Astrocyte of the hippocampus (primary cell): ENCODE results near the gene MOCS1.

Experiments
- DNase-seq: peaks from one replicate; pipeline ENCODE4 v3.0.0; 2011; ENCODE audit warnings: low read depth, low spot score

The MOCS1 gene

DNA sequence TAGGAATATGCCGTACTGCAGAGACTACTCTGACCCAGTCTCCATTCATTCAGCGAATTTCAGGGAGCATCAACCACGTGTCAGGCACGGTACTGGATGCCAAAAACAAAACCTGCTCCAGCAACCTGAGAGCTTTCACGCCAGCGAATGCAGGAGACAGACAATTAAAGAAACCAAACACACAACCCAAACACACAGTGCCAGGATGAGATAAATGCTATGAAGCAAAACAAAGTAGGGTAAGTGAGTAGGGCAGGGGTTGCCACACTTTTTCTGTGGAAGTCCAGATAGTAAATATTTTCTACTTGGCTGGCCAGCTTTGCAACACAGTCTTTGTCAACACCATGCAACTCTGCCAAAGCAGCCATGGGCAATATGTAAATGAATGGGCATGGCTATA, 10.0 kb downstream of the MOCS1 start:
- no peak for DNase-seq

DNA sequence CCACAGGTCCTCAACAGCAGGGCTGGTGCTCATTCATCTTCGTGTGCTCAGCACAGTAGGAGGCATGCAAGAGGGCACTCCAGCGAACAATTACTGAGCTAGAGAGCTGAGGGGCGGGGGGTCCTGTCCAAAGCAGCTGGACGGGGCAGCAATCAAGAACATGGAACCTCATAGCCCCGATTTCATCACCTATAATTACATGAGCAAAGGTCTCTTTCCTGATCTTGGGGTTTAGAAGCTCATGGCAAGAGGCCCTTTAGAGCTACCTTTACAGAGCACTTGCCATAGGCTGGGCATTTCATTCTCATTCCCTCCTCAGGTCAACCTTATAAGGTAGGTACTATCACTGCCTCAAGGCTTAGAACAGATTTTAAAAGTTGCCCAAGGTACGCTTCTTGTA, 10.4 kb downstream of the MOCS1 start:
- DNase-seq = no peak

DNA sequence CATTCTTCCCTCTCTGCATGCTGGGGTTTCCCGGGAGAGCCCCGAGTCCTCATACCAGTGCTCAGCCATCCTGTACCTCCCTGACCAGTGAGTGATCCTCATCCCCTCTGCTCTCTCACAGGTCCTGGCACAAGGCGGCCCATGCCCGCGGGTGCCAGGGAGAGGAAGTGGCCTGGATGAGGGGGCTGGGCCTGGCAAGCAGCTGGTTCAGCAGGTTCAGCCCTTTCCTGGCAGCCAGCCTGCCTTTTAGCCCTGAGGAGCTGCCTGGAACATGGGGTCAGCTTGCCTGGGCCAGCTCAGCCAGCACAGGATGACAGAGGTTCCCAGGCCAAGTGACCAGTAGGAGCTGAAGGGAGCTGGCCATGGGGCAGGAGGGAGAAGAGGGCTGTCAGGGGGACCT, 10.9 kb downstream of the MOCS1 start:
- DNase-seq = no peak

DNA sequence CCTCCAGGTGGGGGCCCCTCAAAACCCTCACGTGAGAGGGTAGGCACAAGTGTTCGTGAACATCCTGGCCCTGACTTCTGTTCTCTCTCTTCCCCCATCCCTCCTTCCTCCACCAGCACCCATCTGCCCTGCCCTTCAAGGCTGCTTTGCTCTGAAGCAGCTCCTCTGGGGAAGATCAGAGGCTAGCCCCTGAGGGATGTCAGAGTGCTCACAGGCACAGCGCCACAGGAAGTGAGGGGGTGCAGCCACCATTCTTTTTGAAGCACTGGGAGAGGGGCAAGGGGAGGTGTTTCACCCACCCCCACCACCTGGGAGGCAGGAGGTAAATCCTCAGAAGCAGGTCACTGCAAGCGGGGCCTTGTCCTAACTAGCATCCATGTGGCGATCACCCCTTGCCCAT, 11.4 kb downstream of the MOCS1 start:
- DNase-seq = no peak

DNA sequence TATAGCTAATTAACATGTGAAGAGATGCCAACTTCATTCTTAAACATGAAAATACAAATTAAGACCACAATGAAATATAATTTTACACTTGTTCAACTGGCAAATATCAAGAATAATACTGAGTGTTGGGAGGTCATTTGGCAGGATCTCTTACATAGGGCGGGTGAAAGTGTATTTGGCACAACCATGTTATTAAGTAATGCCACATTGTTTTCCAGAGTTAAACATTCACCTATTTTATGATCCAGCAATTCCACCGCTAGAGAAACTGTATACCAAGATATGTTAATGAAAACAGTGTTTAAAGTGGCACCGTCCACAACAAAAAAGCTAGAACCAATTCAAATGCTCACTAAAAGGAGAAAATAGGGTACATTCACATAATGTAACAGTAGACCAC, 14.1 kb downstream of the MOCS1 start:
- no peak for DNase-seq

DNA sequence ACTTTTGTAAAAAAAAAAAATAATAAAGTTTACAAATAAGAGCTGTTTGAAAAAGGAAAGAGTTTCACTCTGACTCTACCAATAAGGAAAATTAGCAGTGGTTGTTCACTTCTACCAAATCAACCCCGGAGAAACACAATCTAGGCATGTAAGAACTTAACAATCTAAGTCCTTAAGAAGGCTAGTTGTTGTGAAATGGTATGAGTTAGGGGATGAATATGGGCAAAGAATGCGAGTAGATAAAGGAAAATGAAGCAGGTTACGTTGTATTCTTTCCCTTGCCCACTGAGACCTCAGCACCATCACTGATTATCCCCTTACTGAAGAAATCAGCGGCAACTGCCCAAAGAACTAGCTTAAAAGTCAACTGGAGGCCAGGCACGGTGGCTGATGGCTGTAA, 15.4 kb downstream of the MOCS1 start:
- DNase-seq = no peak

DNA sequence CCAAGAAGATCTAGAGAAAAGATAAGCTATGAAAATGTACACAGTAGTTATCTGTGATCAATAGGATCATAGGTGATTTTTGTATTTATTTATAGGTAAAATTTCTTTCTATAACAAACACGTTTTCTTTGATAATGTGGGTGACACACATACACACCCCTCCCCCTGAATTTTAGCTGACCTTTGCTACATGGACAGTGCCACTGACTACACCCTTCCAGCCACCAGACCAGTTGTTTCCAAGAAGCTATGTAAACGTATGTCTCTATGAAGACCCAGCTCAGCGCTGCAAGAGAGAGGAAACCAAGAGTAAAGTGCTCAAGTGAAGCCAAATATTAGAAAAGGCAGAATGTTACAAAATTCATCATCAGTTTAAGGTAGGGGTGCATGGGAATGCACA, 16.3 kb downstream of the MOCS1 start:
- DNase-seq = no peak

DNA sequence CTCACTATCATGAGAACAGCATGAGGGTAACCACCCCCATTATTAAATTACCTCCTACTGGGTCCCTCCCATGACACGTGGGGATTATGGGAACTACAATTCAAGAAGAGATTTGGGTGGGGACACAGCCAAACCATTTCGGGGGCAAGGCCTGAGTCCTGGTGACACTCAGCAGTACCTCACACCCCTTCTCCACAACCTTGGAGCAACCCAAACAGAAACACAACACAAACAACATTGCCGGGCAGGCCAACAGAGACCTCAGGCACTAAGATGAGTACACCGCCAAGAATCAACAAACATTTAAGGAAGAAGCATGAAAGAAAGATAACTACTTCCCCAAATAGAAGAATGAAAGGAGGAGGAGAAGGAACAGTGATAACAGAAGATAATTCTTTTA, 16.9 kb downstream of the MOCS1 start:
- DNase-seq = no peak

DNA sequence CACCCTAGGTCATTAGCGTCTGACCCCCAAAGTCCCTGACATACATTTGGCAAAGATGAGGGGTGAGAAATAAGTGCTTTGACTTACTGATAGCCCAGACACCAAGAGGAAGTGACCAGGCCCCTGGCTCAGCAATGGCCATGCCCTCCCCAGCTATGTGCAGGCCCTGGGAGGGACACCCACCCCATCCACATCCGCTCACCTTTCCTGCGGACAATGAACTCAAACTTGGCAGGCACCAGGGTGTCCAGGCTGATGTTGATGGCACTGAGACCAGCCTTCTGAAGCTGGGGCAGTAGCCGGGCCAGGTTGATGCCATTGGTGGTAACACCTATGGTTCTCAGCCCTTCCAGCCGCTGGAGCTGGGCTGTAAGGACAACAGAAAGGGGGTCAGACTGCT, 18.4 kb downstream of the MOCS1 start:
- no peak for DNase-seq

DNA sequence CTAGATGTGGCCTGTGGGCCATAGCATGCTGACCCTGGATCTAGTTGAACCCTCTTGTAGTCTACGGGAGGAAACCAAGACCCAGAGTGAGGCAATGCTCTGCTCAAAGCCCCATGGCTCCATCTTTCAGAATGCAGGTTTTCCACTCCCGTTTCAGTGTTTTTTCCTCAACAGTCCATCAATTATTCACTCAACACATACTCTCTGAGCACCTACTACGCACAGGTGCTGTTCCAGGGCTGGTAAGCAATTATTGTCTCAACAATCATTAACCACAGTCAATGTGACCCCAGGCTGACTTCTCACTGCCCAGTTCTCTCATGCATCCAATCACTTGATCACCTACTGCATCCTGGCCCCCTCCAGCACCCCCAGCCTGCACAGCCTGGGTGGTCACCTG, 20.0 kb downstream of the MOCS1 start:
- no peak for DNase-seq

DNA sequence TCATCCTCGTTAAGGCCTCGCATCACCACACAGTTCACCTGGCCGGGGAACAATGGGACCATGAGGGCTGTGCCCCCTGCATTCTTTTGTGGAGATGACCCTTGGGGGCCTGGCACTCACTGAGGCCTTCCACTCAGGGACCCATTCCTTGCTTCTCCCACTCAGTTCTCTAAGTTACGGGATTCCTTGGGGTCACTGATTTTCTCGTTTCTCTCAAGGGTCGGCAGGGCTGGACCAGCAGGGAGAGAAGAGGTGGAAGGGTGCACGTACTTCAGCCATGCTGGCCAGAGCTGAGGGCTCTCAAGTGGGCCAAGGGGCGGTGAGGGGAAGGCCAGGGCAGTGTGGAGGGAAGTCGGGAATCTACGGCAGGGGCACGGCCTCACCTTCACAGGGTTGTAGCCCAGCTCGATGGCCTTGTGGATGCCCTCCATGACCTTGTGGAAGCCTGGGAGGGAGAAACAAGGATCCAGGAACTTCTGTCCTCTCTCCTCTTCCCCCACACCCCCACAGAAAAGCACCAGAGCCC, 20.8 kb downstream of the MOCS1 start:
- no peak for DNase-seq

DNA sequence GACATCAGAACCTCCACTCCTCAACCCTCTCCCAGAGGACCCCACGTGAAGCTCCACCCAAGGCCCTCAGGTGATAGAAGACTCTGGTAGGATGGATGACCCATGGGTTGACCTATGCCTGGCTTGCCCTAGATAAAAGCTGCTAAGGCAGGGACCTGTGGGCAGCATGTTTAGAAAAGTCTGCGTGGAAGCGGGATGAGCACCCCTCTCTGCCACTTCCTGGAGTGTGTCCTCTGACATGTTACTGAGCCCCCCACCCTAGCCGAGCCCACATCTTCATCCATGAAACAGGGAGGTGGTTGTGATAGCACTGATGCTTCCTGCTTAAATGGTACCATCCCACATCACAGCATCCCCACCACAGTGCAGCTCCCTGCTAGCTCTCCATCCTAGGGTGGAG, 21.8 kb downstream of the MOCS1 start:
- DNase-seq = no peak

DNA sequence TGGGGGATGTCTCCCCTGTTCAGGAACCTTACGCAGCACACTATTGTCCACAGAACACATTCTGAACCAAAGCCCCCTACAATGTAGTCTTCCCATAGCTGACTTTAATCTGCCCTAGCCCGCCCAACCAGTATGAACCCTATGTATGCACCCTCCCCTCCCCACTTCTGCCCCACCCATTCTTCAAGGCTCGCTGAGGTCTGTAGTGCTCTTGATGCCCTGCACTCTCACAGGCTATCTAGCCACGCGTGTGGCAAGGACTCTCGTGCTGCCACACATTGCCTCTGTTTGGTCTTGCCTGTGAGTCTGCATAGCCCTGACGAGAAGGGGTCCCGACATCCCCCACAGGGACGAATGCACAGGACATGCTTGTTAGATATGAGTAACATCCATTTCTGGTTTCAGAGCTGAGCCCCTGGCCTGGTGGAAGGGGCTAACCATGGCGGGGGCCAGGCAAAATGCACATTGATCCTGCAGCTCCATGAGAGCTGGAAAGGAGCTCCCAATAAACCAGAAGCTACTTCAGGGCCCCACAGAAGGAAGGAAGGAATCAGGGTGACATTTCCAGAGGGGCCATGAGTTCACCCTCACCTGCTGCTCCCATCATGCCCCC, 22.6 kb downstream of the MOCS1 start:
- DNase-seq = no peak

DNA sequence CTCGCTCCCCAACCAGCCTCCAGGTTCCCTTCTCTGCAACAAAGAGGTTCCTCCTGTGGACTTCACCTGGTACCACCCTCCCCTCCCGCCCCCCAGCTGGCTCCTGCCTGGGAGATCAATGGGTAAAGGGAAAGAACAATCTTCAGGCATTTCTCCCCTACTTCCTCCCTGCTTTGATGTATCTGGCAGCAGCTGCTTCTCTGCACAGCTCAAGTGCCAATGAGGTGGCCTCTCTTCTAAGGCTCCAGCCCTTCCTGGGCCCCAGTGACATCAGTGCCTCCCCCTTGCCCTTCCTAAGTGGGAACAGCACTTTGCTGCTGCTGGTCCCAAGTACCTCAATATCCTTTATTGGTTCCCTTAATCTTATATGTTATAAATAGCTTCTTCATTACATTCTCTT, 23.5 kb downstream of the MOCS1 start:
- DNase-seq = no peak

DNA sequence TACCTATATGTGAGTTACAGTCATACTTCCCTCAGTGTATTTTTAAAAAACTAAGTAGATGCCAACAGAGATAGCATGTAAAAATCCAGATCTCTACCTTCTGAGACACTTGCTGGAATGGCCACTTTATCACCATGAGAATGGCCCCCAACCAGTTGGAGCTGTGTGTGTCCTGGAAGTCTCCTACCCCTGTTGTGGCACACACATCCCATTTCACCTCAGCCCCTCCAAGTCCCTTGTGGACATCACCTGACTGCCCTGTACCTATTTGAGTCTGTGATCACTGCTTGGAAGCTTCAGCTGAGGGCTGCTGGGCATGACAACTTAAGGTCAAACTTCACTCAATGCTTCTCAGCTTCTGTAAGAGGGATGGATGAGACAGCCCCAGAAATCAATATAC, 24.1 kb downstream of the MOCS1 start:
- DNase-seq = no peak

DNA sequence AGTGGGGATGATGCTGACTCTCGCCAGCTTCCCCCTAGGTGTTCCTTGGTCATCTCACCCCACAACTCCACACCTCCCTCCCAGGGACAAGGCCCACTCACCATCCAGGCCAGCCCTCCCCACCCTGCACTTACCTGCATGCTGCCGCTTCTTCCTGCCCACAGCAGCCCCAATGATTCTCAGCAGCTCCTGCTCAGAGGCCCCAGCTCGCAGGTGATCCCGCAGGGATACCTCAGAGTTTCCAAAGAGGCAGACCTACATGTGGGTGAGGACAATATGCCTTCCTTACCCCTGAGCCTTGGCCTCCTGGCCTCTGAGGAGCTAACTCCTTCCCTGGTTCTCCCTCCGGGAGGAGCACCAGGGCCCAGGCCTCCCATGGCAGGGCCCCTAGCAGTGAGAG, 24.6 kb downstream of the MOCS1 start:
- no peak for DNase-seq

DNA sequence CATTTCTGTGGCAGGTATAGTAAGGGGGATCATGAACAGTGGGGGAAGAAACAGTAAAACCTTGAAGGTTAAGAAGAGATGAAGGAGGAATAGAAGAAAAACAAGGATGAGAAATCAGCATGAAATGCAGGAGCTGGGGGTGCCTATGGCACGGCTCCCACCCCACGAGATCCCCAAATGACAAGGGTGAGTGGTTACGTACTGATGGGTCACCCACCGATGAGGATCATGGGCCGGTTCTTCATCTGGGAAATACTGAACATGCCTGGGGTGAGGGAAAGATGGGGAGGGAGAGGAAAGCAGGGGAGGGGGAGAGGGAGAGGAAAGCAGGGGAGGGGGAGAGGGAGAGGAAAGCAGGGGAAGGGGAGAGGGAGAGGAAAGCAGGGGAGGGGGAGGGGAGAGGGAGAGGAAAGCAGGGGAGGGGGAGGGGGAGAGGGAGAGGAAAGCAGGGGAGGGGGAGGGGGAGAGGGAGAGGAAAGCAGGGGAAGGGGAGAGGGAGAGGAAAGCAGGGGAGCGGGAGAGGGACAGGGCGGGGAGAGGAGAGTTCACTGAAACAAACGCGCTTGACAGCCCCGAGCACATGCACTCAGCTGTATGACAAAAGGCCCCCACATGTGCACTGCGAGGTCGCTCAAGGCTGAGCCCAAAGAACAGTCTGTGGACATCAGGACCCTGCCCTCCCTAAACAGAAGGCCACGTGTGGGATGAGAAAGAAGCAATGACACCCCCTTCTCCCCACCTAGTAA, 25.3 kb downstream of the MOCS1 start:
- no peak for DNase-seq

DNA sequence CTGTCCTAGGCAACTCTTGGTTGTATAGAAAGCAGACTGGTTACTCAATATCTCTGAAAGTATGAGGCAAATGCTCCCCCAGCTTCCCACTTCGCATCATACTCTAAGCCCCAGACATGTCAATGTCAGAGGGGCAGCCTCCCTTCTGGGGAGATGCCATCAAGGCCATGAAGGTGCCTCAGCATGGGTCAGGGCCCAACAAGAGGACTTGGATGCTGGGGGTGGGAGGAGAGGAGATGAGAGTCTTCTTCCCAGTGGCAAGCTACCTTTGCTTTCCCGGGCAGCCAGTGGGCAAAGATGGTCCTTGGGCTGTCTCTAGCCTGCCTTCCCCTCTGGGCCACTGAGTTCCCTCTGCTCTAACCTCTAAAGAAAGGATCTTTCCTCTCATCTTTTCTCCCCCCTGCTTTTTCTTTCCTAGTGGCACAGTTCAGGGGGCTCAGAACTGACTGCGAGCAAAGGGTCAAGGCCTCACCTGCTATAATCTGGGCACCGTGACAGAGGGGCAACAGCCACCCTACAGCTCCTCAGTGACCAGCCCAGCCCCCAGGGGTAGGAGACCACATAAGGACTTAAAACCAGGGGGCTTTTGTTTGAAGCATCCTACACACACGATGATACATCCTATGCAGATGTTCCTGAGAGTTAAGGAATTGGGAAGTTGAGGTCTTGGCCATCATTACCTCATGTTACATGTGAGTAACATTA, 26.2 kb downstream of the MOCS1 start:
- no peak for DNase-seq

DNA sequence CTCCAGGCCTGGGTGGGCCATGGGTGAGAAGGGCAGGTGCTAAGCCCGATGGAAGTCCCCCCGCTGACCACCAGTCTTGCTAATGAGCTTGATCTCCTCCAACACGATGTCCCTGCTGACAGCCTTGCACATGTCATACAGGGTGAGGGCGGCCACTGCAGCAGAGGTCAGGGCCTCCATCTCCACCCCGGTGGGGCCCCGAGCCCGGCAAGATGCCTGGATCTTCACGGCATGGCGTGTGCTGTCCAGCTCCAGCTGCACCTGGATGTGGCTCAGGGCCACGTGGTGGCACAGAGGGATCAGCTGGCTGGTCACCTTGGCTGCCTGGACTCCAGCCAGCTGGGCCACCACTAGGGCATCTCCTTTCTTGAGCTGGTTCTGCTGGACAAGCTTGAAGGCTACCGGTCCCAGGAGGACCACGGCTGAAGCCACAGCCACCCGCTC, 27.9 kb downstream of the MOCS1 start:
- no peak for DNase-seq

DNA sequence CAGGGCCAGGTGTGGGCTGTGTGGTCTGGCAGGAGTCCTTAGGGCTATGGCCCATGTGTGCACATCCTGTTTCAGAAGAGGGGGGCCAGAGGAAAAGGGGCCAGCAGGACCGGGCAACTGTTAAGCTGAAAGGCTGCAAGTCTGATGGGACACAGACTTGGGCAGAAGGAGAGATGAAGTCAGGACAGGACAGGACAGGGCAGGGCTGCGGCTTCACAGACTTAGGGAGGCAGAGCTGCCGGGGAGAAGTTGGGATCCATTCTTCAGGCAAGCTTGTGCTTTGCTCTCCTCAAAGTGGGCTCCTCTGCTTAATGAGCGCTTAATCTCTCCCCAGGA, 28.7 kb downstream of the MOCS1 start:
- no peak for DNase-seq

DNA sequence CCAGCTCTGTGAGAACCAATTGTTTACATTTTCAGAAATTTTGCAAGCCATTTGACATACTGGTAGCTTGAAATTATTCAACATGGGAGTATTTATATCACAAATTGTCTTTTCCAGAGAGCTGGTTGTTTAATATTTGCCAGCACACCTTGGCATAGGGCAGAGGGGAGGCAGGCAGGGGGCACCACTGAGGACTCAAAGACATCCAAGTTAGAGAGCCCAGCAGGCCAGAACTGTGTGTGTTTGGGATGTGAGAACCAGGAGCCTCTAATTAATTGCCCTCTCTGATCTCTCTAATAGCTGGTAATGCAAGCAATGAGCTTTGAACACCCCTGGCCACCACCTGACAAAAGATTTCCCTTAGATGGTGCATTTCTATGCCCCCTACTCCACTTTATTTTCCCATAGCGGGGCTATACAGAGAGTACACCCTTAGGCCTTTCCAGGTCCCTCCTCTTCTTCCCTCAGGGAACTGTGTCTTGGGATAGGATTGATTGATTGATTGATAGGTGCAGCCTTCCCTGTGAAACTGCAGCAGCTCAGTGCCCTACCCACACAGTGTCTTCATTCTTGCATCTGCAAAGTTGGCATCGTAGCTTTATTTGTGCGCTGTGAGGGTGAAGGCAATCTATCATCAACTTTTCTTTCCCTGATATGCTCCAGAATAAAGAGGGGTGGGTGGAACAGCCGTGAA, 29.2 kb downstream of the MOCS1 start:
- no peak for DNase-seq

DNA sequence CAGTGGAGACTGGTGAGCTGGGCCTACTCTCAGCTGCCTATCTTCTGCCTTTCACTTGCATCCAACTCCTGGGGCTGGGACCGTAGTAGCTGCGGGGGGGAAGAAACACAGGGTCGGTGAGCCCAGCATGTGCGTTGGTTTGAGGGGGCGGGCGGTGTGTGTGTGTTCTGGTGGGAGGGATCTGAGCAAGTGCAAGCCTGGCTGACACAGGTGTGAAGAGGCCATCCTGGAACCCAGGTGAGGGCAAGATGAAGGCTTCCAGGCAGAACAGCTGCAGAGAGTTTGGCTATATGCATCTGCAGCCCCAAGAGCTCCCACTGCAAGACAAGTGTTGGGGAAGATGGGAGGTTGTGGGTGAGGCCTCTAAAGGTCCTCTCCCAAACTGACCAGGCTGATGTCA, 30.6 kb downstream of the MOCS1 start:
- no peak for DNase-seq
